Endothelial cell of umbilical vein (primary cell): Measurements from ENCODE around the gene GDF3. TPM values are rescaled to one million over a fixed set of nuclear protein-coding genes. Genes with fewer than 3 reads are reported as not detected.

Source experiments
- BruUV-seq: library from RNA; stranded (reverse); fragments of 400-500 nt; replicated peaks from 2 replicates; lab custom pipeline; 2021; lab: Mats Ljungman, UMichigan
- CTCF ChIA-PET: fragments of 300-600, 350-600 bp; sonication (Branson Sonifier 250); formaldehyde crosslinking; loops from one replicate; lab custom pipeline; 2021; ENCODE audit warnings: antibody characterized with exemption, inconsistent platforms; lab: Charles Lee
- POLR2A ChIA-PET: fragments of 300-600, 350-600 bp; sonication (Branson Sonifier 250); formaldehyde crosslinking; loops from one replicate; lab custom pipeline; 2021; ENCODE audit warnings: antibody characterized with exemption, inconsistent platforms; lab: Charles Lee
- DNase-seq: peaks from one replicate; pipeline ENCODE4 v3.0.0-alpha.2; 2011; ENCODE audit warnings: low read depth, low spot score
- FAIRE-seq: peaks from 2 replicates; lab custom pipeline; 2011; peaks lifted over from hg19 to GRCh38; lab: Jason Lieb, UNC
- H2AFZ ChIP-seq: 2 replicates; pipeline ENCODE4 v1.6.0; 2012; ENCODE audit warnings: low read depth, low read length, control low read depth, inconsistent platforms
- H3K27ac ChIP-seq: 2 replicates; pipeline ENCODE4 v1.5.1; 2011; ENCODE audit warnings: low read depth, mild to moderate bottlenecking, control low read depth, low read length, moderate library complexity; ENCODE audit not compliant: insufficient read depth
- H3K27me3 ChIP-seq, 2 experiments: 2 replicates each; pipeline versions ENCODE4 v1.6.0 to v1.6.1; 2011; ENCODE audit warnings: low read length in 2 of 2, mixed read lengths in 1 of 2; ENCODE audit not compliant: control insufficient read depth in 2 of 2, insufficient read depth in 2 of 2
- H3K36me3 ChIP-seq, 2 experiments: 2 replicates in 1 of 2; 3 replicates in 1 of 2; pipeline ENCODE4 v1.5.1; 2011; ENCODE audit warnings: low read length in 2 of 2, mild to moderate bottlenecking in 1 of 2, moderate library complexity in 1 of 2; ENCODE audit not compliant: control insufficient read depth in 2 of 2, insufficient read depth in 2 of 2; ENCODE audit errors: extremely low read depth in 1 of 2
- H3K4me1 ChIP-seq: 3 replicates; pipeline ENCODE4 v1.5.1; 2011; ENCODE audit warnings: mild to moderate bottlenecking, low read length; ENCODE audit not compliant: control insufficient read depth, insufficient read depth; ENCODE audit errors: extremely low read depth
- H3K4me2 ChIP-seq: 2 replicates; pipeline ENCODE4 v1.6.1; 2011; ENCODE audit warnings: low read length, control low read depth, mixed read lengths; ENCODE audit not compliant: insufficient read depth
- H3K4me3 ChIP-seq, 3 experiments: fragments of 200-600 bp in 1 of 3; sonication (generic), shearing (Covaris generic) in 1 of 3; replicated peaks in 1 of 3; 2 replicates each; pipeline ENCODE4 v1.5.1; 2011 to 2016; ENCODE audit warnings: control low read depth in 3 of 3, low read length in 3 of 3, mild to moderate bottlenecking in 2 of 3, inconsistent platforms in 1 of 3, low read depth in 1 of 3, moderate library complexity in 1 of 3; ENCODE audit not compliant: insufficient read depth in 1 of 3
- H3K79me2 ChIP-seq: 2 replicates; pipeline ENCODE4 v1.6.0; 2012; ENCODE audit warnings: low read length, inconsistent platforms; ENCODE audit not compliant: control insufficient read depth, insufficient read depth
- H3K9ac ChIP-seq: replicated peaks from 2 replicates; pipeline ENCODE3; 2011; ENCODE audit warnings: low read length, control low read depth; ENCODE audit not compliant: insufficient read depth; ENCODE audit errors: extremely low read depth
- H3K9me1 ChIP-seq: replicated peaks from 3 replicates; pipeline ENCODE4 v1.6.0; 2011; ENCODE audit warnings: mild to moderate bottlenecking, low read length; ENCODE audit not compliant: control insufficient read depth, insufficient read depth; ENCODE audit errors: extremely low read depth
- H3K9me3 ChIP-seq: replicated peaks from 2 replicates; pipeline ENCODE4 v1.5.1; 2012; ENCODE audit warnings: low read length, inconsistent platforms; ENCODE audit not compliant: control insufficient read depth, insufficient read depth
- H4K20me1 ChIP-seq: replicated peaks from 2 replicates; pipeline ENCODE3; 2011; ENCODE audit warnings: mild to moderate bottlenecking, low read length; ENCODE audit not compliant: control insufficient read depth, insufficient read depth; ENCODE audit errors: extremely low read depth
- CTCF ChIP-seq, 2 donors: IDR thresholded peaks; 1 replicate in 1 of 2; 2 replicates in 1 of 2; pipeline ENCODE4 v1.5.1; 2011; ENCODE audit warnings: low read length in 2 of 2, mild to moderate bottlenecking in 2 of 2, moderate library complexity in 2 of 2, control low read depth in 1 of 2, inconsistent platforms in 1 of 2, low read depth in 1 of 2; ENCODE audit not compliant: insufficient read depth in 1 of 2; ENCODE audit errors: extremely low read depth in 1 of 2
- EZH2 ChIP-seq: IDR thresholded peaks from 2 replicates; pipeline ENCODE4 v1.6.1; 2012; ENCODE audit warnings: borderline replicate concordance, low read depth, mild to moderate bottlenecking, moderate library complexity, low read length, inconsistent platforms; ENCODE audit not compliant: severe bottlenecking
- FOS ChIP-seq: IDR thresholded peaks from 2 replicates; pipeline ENCODE4 v1.6.1; 2011; ENCODE audit warnings: mild to moderate bottlenecking, low read length, moderate library complexity, borderline replicate concordance; ENCODE audit not compliant: insufficient read depth
- GATA2 ChIP-seq: IDR thresholded peaks from 2 replicates; pipeline ENCODE4 v1.7.0; 2011; ENCODE audit warnings: low read depth, mild to moderate bottlenecking, moderate library complexity, mixed read lengths, low read length; ENCODE audit not compliant: insufficient read length, insufficient read depth
- JUN ChIP-seq: IDR thresholded peaks from 2 replicates; pipeline ENCODE4 v1.6.1; 2011; ENCODE audit warnings: borderline replicate concordance, low read depth; ENCODE audit not compliant: insufficient read length, insufficient read depth
- MYC ChIP-seq: IDR thresholded peaks from one replicate; pipeline ENCODE4 v1.6.1; 2011; ENCODE audit warnings: mild to moderate bottlenecking, low read depth, low read length
- POLR2A ChIP-seq: IDR thresholded peaks from 2 replicates; pipeline ENCODE4 v1.6.1; 2012; ENCODE audit warnings: low read depth, mild to moderate bottlenecking, control low read depth, low read length
- POLR2AphosphoS5 ChIP-seq: IDR thresholded peaks from 2 replicates; pipeline ENCODE4 v1.6.1; 2012; ENCODE audit warnings: low read depth, mild to moderate bottlenecking, control low read depth, low read length, moderate library complexity; ENCODE audit not compliant: insufficient read depth
- dilution Hi-C: fragments of 300-500 bp; cut with MboI; formaldehyde crosslinking; loops from one replicate; pipeline ENCODE4 v1.15.0; 2019; ENCODE audit warnings: low sequenced_read_pairs; ENCODE audit not compliant: extremely low pct_ligation_motif_present
- intact Hi-C: fragments of 100-400 bp; cut with micrococcal nuclease; formaldehyde crosslinking; loops from one replicate; pipeline ENCODE4 v1.10.0; 2022
- polyA plus RNA-seq, 4 experiments: library from polyadenylated mRNA; depleted of rRNA in 3 of 4; stranded (reverse) in 3 of 4; unstranded in 1 of 4; fragments of >200 nt; gene quantifications; 2 replicates each; pipeline versions ENCODE4 v1.2.1 to v1.2.3, GENCODE V29; 2011 to 2012; ENCODE audit warnings: missing spikeins in 1 of 4
- total RNA-seq: library from RNA; stranded (reverse); gene quantifications from 2 replicates; pipeline ENCODE4 v1.2.3, GENCODE V29; 2021
- TF ChIP-seq, protein P1 (sequence below): IDR thresholded peaks from 2 replicates; pipeline ENCODE4 v1.6.1; 2011; ENCODE audit not compliant: insufficient read depth, insufficient read length

GDF3 gene
- total and polyA plus RNA-seq, 2 donors (not counting 3 experiments of a cell fraction or from before 2014, with no cell fraction given), result 3.1 to 5.0 TPM

- no peaks in the 10 kb centered on the region for H3K36me3 ChIP-seq
- no peaks in the 10 kb centered on the region for H3K9me3 ChIP-seq
- BruUV-seq, result no TSS peak
- intact Hi-C loops (no loop called here), dilution Hi-C loops (no loop called here)
- POLR2A ChIA-PET, result no interaction called here
- H3K9me1 ChIP-seq, result no peaks in the 10 kb centered on the region
- no peak overlapping the region for H3K9ac ChIP-seq
- FAIRE-seq (no peak), DNase-seq (no peak)
- H3K4me2 ChIP-seq, result no peak overlapping the region
- H3K4me3 ChIP-seq, result no peak overlapping the region
- H3K79me2 ChIP-seq, result no peaks in the 10 kb centered on the region
- H3K4me1 ChIP-seq, result no peaks in the 10 kb centered on the region
- H4K20me1 ChIP-seq, result no peaks in the 10 kb centered on the region
- H2AFZ ChIP-seq, result no peak overlapping the region
- H3K27ac ChIP-seq, result no peak overlapping the region
- CTCF ChIA-PET, result interaction anchor here (1.0 kb wide), 1 partner anchor 160 kb away, joined by 4 read pairs; no protein-coding TSS in a partner anchor
- H3K27me3 ChIP-seq, result no peaks in the 10 kb centered on the region
- TF ChIP-seq FOS, result no peak
- TF ChIP-seq GATA2, result no peak
- TF ChIP-seq POLR2AphosphoS5, result no peak
- no peak for TF ChIP-seq POLR2A
- TF ChIP-seq JUN, result no peak
- no peak for TF ChIP-seq CTCF (IDR thresholded peaks at IDR 0.05; ENCODE audit: extremely low read depth in 1 of 2, insufficient read depth in 1 of 2, low read depth in 1 of 2, low read length in 2 of 2)
- no peak for TF ChIP-seq MYC
- no peak for TF ChIP-seq EZH2
- TF ChIP-seq, protein P1, sequence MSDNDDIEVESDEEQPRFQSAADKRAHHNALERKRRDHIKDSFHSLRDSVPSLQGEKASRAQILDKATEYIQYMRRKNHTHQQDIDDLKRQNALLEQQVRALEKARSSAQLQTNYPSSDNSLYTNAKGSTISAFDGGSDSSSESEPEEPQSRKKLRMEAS, result no peak
Measured at GRCh38 chr12:7647071-7647470, 48.5 kb downstream of the GDF3 start.
